GDM1 (cell line): ENCODE measurements around the gene TTC23L.

Experiments used
- DNase-seq: peaks from one replicate; lab custom pipeline; 2025; lab: John Stamatoyannopoulos, UW

Gene TTC23L

DNA sequence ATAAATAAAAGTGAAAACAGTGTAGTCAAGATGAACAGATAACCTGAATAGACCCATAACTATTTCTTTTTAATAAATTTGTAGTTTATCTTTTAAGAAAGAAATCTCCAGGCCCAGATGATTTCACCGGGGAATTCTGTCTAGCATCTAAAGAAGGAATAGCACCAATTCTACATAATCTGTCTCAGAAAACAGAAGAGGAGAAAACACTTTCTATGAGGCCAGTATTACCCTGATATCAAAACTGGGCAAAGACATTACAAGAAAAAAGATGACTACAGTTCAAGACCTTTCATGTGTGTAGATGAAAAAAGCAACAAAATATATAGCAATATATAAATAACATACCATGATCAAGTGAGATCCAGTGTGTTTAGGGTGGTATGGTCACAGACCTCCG, 31.4 kb downstream of the TTC23L start:
- DNase-seq = no peak

DNA sequence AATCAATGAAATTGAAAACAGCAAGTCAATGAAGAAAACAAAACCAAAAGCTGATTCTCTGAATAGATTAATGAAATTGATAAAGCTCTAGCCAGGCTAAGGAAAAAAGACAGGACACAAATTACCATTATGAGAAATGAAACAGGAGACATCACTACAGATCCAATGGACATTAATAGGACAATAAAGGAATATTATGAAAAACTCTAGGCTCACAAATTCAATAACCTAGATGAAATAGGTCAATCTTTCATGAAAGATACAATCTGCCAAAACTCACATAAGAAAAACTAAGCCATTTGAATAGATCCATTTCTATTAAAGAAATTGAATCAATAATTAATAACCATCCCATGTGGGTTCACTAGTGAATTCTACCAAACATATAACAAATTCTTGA, 37.3 kb downstream of the TTC23L start:
- no peak for DNase-seq

DNA sequence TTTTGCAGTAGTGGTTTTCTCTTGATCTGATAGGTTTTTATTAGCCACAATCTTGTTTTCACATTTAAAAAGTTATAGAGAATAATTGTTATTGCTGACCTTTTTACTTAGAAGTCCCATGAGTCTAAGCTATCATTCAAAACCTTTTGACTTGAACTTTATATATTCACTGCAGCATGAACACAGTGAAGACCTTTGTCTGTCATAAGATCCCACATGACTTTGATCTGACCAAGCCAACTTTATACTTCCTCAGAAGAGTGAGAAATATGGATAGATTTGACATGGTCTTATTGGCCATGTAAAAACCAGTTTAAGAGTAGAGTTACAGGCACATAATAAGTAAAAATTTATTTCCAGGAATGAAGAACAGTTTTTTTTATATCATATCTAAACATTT, 42.3 kb downstream of the TTC23L start:
- no peak for DNase-seq

DNA sequence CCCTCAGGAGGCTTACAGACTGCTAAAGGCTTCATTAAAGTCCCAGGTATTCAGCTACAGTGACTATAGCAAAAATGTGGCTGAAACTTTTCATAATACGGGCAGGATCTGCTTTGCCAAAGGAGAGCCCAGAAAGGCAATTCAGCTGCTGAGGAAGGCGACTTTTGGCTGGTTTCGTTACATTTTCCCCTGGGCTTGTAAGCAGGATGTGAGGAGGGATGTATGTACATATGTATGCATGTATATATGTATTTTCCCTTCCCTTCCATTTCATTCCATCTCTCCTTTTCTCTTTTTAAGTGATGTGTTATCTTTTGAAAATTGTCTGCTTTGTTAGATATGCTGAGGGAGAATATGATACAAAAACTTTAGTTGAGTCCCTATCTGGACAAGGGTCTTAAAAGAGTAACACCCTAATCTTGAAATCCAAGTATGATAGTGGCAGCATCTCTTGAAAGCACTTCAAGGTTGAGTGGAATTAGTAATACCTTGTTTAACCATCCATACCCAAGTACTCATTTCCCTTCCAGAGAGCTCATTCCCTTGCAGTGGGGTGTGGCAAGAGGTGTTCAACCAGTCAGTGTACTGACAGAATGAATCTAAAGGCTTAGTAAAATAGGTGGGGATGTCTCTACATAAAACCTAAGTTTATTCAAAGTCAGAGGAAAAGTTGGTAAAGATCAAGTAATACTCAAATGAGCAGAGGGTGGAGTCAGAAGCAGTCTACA, 47.6 kb downstream of the TTC23L start:
- no peak for DNase-seq

DNA sequence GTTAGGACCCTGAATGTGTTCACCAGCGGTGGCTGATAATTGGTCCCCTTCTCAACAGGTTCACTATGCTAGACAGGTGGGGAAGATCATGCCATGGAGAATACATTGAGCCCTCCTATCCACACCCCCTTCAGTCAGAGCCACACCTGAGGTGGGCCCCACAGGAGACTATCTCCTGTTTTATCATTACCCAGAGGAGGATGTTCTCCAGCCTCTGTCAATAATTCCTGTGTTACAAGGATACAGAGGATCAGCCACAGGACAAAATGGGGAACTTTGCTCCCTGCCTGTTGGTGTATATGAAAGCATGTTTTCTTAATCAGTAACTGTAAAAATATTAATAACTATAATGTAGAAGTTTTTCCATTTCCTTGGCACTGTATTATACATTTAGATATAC, 50.4 kb downstream of the TTC23L start:
- no peak for DNase-seq

DNA sequence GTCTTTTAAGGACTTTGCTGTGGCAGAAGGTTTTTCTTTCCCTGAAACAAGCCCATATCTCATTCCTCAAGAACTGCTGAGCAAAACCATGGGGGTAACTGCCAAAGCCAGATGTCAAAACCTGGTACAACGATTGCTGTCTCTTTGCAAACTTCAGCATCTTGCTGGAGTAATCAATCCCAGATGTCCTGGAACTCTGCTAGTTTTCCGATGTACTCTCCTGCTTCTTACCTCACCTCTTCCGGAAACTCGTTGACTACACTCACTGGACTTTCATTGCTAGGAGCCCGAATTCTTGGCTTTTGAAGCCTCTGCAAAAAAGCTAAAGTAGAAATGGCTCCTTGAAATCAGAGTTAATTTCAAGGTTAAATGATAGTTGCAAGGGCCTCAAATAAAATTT, 53.0 kb downstream of the TTC23L start:
- no peak for DNase-seq

DNA sequence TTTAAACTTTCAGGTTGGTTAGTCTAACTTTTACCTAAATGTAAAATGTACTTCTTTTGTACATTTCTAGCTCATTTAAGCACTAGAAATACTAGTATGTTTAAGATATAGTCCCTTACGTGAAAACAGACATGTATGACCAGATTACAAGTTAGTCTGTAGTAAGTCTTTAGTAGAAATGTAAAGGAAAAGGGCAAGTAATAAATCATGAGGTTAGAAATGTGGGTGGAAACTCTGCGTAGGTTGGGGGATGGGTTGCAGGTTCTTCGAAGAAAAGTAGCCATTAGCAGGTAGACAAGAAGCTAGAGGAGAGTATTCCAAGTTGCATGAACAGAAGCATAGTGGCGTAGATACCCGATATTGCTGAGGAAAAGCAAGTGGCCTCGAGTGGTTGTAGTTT, 53.5 kb downstream of the TTC23L start:
- DNase-seq = no peak

DNA sequence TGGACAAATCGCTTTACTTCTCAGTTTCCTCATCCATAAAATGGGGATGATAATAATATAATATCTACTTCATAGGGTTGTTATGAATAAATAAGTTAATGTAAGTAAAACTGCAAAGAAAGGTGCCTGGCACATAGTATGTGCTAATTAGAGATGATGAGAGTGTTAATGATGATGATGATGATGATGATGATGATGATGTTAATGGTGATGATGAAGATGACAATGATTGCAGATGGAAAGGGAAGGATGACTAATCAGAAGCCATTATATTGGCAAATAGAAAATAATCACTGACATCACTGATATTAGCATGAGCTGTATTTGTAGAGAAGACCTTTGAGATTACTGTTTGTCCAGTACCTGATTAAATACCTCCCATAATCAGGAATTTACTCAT, 55.8 kb downstream of the TTC23L start:
- no peak for DNase-seq

DNA sequence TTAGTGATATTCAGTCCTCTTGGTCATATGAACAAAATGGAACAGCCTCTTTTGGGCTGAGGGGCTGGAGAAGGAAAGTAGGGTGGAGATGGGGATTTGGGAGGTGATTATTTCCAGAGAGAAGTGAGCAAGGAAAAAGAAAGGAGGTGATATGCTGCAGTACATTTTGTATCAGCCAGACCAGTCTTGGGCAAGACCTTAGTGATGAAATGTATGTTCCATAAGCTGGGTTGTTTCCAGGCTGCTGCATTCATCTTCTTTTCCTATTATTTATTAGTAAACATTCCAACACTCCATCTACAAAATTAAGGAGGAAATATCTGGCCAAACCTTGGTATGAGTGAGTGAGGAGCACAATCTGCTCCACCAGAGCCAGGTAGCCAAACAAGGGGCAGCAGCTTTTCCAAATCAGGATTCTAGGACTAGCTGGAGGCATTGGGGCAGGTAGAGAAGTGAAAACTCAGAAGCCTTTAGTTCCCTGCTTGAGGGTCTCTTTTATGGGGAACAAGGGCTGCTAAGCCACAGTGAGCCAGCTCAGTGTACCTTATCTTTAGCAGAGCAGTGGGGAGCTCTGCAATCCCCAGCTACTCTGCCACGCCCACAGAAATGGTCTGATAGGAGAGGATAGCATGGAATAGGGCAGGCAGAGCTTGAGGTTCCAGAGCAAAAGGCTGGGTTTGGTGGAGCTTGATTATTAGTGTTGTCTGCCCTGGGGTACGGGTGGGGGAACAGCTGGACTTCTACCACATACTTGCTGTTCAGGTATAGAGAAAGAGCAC, 56.9 kb downstream of the TTC23L start:
- no peak for DNase-seq

DNA sequence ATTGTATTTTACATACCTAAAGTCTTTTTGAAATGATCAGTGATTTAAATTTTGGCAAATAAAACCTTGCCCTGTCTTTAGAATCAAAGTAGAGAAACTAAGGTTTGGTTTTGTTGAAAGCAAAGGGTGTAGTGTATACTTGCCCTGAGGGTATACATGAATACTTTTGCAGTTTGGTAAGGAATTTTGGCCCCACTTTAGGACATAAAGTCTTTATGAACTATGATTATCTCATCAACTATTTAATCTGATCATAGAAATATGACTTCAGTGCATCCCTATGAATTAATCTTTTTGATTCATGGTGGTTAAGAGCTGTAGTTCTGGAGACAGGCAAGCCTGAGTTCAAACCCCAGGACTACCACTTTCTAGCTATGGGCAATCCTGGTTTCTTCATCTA, 58.7 kb downstream of the TTC23L start:
- DNase-seq = no peak

DNA sequence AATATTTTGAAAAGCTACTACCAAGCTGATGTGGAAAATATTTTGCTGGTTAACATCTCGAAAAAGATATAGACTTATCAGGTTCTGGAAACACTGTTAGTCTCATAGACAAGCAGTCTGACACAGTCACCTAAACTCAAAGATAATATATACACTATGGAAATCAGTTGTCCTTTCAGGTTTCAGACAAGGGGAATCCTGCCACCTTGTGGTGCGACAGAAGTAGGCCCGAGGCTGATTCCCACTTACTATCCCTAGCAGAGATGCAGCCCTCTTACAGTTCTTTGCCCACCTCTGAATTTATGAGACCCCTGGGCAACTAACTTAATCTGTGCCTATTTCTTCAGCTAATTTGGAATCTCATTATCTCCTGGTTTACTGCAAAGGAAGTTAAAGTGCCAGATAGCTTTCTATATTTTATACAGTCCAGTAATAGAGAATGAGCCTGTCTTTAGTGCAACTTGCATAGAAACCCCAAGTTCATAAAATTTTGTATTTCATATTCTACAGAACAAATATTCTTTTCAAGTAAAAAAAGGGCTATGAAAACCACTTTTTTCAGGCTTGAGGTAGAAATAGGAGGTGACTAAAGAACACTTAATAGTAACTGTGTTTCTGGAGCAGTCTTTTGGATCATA, 59.4 kb downstream of the TTC23L start:
- DNase-seq = peak; percentile 3

DNA sequence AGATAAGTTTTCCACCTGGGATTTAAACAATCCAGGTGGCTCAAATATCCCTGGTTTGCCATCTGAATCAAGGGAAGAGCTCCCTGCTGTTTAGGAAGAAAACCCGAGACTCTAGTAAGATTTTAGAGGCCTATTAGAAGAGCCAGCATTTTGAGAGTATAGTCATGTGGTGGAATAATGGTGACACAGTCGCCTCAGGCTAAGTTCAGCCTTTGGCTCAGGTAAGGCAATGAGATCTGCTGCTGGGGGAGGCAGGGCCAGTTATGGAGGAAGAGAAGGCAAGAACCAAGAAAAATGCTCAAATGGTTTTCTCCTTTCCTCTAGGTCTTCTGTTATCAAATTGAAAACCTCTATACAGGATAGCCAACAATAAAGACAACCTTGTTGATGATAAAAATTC, 60.1 kb downstream of the TTC23L start:
- DNase-seq = no peak

DNA sequence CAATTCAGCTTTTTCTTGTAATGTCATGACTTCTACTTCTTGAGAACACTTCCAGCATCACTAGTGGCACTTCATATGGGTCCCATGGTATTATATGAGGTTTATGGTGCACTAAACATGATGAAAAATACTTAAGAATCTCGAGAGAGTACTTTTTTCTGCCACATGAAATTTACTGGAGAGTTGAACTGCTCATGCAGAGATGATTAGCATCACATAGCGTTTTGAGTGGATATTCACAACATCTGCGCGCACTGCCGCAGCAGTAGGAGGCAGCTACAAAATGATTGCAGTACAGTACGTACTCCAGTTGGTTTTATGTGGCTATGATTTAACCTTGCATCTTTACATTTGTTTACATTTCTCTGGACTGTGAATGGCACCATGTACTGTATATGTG, 61.7 kb downstream of the TTC23L start:
- DNase-seq = no peak

DNA sequence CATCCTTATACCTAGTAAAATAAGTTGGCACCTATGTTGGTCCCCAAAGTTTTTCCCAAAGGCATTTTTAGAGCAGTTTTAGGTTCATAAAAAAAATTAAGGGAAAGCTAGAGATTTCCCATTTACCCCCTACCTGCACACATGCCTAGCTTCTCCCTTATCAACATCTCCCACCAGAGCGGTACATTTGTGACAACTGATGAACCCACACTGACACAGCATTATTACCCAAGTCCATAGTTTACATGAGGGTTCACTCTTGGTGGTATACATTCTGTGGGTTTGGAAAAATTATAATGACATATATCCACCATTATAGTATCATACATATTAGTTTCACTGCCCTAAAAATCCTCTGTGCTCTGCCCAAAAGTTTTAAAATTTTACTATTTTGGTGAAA, 64.3 kb downstream of the TTC23L start:
- no peak for DNase-seq

DNA sequence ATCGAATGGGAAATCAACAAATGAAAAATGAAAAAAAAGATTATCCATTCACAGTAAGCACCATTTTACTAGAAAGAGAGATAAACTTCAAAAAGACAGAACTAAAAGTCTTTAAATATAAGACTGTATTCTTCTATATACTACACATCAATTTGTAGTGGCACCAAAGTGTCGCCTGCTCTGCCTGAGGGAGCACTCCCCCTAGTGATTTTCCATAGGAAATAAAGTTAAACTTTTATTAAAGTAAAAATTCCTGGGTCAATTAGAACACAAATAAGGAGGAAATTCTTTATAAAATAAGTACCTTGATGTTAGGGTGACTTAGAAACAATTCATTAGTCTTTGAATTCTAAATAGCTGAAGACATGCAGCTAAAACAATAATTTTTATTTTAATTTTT, 66.6 kb downstream of the TTC23L start:
- DNase-seq = no peak

DNA sequence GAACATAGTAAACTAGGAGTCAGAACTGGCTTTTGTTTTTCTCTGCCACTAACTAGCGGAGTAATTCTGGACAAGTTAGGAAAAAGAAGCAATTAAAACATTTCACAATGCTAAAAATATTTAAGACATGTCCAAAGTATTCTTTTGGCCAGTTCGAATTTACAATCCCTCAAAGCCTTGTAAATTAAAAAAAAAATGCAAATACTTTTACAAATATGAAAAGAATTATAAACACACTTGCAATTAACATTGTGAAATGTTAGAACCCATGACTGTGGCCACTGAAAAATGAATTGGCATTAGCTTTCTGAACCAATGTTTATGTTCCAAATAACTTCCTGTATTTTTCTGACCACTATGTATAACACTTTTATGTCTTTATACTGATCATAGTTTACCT, 74.1 kb downstream of the TTC23L start:
- no peak for DNase-seq

DNA sequence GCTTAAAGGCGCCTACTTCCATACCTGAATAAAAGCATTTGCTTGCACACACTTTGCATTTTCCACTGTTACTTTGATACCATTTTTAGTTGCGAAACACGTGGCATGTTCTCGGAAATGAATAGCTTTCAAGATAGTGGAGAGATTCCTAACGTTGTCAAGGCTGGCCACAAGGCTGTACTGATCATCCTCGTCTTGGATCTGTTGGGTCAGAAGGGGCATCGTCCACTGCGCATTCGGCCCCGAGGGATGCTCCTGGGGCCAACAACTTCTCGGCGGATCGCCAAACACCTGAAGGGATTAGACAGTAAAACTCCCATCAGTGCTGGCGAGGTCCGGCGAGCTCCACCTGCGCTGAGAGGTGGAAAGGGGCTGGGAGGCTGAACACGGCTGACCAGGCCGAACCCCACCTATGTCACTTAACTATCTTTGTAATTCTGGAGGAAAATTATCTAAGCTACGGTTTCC, 75.7 kb downstream of the TTC23L start:
- no peak for DNase-seq

DNA sequence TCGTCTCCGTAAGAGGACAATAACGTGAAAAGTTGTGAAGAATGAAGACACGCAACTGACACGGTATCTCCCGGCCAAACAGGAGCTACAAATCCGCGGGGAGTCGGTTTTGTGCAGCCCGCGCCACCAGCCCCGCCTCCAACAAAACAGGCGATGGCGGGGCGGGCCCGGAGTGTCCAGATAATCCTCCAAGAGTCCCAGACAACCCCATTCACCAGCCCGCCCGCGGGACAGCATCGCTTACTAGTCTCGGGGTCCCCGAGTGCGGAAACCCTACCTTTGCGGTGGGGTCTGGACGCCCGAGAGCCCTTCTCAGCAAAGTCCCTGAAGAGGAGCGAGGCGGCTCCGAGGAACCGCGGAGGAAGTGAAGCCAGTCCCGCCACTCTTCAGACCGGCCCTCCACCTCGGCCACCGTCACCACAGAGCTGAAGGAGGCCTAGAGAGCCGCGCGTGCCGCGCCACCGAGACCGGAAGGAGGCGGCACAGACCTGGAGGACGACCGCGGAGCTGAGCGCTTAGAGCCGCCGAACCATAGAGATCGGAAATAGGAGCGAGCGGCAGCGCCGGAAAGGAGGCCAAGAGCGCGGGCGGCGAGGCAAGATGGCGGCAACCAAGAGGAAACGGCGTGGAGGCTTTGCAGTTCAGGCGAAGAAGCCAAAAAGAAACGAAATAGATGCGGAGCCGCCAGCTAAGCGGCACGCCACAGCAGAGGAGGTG, 76.3 kb downstream of the TTC23L start, which contains the start of the genes BRIX1 and RAD1:
BRIX1 (plus strand) TSS at position 573 of the 717 bp plus-strand sequence; CDS start at position 601, 28 bp downstream.
RAD1 (minus strand) TSS at position 366 of the 717 bp plus-strand sequence. CDS start 612 bp downstream, outside the sequence.
- DNase-seq = peak; percentile 96

DNA sequence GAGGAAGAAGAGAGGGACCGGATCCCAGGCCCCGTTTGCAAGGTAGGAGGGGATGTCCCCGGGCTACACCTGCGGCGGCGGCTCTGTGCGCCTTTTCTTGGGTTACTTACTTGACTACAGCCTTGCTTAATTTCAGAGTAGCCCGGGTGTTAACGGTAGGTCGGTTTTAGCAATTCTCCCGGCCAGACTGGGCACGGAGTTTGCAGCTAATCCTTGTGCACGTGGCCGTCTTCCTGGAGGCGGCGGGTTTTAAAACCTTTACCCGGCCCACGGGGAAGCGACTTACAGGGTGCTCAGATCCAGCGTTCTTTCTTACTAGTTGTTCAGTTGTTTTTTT, 76.9 kb downstream of the TTC23L start:
- no peak for DNase-seq

DNA sequence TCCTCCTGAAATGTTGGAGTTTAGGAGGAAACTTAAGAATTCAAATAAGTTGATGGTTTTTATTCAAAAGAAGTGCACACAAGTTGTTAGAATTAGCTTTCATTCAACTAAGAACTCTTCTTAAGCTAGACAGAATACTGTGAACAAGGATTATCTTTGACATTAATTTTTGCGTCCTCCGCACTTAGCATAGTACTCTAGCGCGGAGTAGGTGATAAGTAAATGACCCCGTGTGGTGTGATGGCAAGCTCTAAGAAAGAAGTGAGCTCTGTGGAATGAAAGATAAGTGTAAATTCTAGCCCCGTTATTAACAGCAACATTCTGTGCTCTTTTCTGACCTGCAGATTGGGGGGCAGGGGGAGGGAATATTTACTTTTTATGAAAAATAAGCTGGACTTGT, 77.6 kb downstream of the TTC23L start:
- no peak for DNase-seq

DNA sequence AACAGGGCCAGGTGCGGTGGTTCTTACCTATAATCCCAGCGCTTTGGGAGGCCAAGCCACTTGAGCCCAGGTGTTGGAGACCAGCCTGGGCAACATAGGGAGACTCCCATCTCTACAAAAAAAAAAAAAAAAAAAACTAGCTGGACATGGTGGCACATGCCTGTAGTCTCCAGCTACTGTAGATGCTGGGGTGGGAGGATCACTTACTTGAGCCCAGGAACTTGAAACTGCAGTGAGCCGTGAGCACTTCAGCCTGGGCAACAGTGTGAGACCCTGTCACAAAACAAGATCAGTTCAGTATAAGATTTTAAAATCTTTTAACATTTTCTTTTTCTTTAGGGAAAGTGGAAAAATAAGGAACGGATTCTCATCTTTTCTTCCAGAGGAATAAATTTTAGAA, 79.1 kb downstream of the TTC23L start:
- no peak for DNase-seq

DNA sequence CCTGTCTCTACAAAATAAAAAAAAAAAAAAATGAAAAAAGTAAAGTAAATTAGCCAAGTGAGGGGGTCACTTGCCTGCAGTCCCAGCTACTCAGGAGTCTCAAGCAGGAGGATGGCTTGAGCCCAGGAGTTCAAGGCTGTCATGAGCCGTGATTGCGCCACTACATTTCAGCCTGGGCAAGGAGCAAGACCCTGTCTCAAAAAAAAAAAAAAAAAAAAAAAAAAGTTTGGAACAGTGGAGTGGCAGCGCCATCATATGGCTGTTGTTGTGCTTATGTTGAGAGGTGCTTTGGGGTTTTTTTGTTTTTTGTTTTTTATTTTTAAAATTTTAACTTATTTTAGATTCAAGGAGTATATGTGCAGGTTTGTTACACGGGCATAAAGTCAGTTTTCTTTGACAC, 80.1 kb downstream of the TTC23L start:
- no peak for DNase-seq
